ENCODE measurements around the gene PLCH1. TPM values are rescaled to one million over a fixed set of nuclear protein-coding genes. Genes with fewer than 3 reads are reported as not detected.

The PLCH1 gene
- total and polyA plus RNA-seq, 10 of the 15 experiments (the other 5 are each of a cell fraction or from before 2014, with no cell fraction given) = 0.03 to 0.22 (median 0.04) TPM; not detected in 5

- FAIRE-seq (no peak), DNase-seq (ENCODE audit: low read depth, low spot score) (no peak), ATAC-seq (no peak)
- Histone ChIP-seq H3K9ac (ENCODE audit: control insufficient read depth, insufficient read depth, low read length) (no peak overlapping the region), H3K79me2 (ENCODE audit: control insufficient read depth, insufficient read depth, low read length) (no peaks in the 10 kb centered on the region), H3K36me3 (ENCODE audit: control insufficient read depth in 2 of 2, insufficient read depth in 2 of 2, low read length in 1 of 2) (no peaks in the 10 kb centered on the region), H3K4me2 (ENCODE audit: control insufficient read depth, insufficient read depth) (no peak overlapping the region), H2AFZ (ENCODE audit: control insufficient read depth, low read depth, low read length) (no peak overlapping the region), H4K20me1 (ENCODE audit: control insufficient read depth, insufficient read depth) (no peaks in the 10 kb centered on the region), H3K27me3 (replicated peaks in 1 of 2; ENCODE audit: control insufficient read depth in 2 of 2, insufficient read depth in 2 of 2, low read length in 1 of 2) (no peaks in the 10 kb centered on the region), H3K27ac (ENCODE audit: control insufficient read depth, insufficient read depth) (no peak overlapping the region), H3K4me1 (ENCODE audit: control insufficient read depth, insufficient read depth, low read length) (no peaks in the 10 kb centered on the region), H3K9me3 (replicated peaks; ENCODE audit: control insufficient read depth, insufficient read depth, low read length) (no peaks in the 10 kb centered on the region; the same call in 2 of the 3 replicates), H3K4me3 (no peak overlapping the region)
- intact Hi-C loops (cut with micrococcal nuclease; ENCODE audit: unreplicated experiment) = no loop called here
- BruUV-seq (replicated peaks) = no TSS peak
- RAD21 ChIA-PET (ENCODE audit: unreplicated experiment) = no interaction called here
- SMC1A ChIA-PET (ENCODE audit: uncharacterized antibody, unreplicated experiment) = no interaction called here
- 83% methylated on average over 1 of the region's 1 CpG for WGBS (ENCODE audit: insufficient coverage, insufficient replicate concordance, low lambda C conversion rate, missing lambda C conversion rate)
- in situ Hi-C loops (cut with MboI) = no loop called here
- CTCF ChIA-PET = interaction anchor here (1.0 kb wide), 1 partner anchor 17 kb away, joined by 6 read pairs; no protein-coding TSS in a partner anchor
- POLR2A ChIA-PET = no interaction called here
- TF ChIP-seq CUX1 (IDR thresholded peaks at IDR 0.05; ENCODE audit: insufficient replicate concordance, low read depth, low read length) = no peak
- no peak for TF ChIP-seq RELA (IDR thresholded peaks at IDR 0.05; ENCODE audit: borderline replicate concordance, partially characterized antibody)
- no peak for TF ChIP-seq SUPT20H (IDR thresholded peaks at IDR 0.05; ENCODE audit: borderline replicate concordance, control insufficient read depth, low read depth, low read length)
- TF ChIP-seq CBFB (IDR thresholded peaks at IDR 0.05; ENCODE audit: low read depth) = no peak
- TF ChIP-seq DPF2 (IDR thresholded peaks at IDR 0.05) = no peak
- no peak for TF ChIP-seq MYB (IDR thresholded peaks at IDR 0.05; ENCODE audit: borderline replicate concordance, low read depth, low read length)
Observed at GRCh38 chr3:155365178-155365783, 379.6 kb downstream of the PLCH1 start.
